ENCODE data around the gene LAMA3. TPM values are rescaled to one million over a fixed set of nuclear protein-coding genes. Genes with fewer than 3 reads are reported as not detected.
A peak's percentile ranks its signal among the peaks of the same experiment; 100 is the strongest.

The LAMA3 gene
- total and polyA plus RNA-seq, 9 donors = 2.3 to 8.7 (median 3.6) TPM

DNA sequence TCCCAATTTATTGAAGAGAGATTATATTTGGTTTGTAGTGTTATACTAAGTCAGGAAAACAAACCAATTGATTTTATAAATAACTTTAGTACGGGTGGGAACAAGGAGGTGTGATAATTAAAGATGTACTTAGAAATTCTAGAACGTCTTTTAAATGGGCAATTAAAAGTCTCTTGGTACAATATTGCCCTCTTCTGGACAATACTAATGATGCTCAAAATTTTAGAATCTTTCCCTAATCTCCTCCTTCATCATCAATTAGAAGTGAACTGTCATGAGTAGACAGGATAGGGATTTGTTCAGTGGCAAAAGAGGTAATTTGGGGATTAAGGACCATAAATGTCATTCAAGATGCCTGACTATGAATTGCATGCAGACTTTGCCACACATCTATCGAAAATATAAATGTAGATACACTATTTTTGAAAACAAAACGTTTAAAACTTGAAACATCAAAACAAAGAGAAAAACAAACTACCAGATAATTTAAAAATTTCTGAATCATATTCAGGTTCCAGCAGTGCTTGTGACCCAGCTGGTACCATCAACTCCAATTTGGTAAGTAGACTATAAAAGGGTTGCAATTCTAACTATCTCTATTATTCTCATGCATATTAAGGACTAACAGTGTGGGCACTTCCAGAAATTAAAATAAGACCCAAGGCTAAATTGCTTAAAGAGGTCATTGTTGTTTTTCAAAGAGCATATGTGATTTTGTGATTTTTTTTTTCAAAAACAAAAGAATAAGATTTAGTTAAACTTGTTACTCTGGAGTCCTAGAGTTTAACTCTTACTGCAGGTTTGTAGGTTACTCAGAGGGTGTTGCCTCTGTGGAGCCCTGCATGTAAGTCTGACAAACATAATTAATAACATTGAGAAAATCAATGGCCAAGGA lies 123.5 kb downstream of the LAMA3 start:
- DNase-seq = peak; percentile 31

DNA sequence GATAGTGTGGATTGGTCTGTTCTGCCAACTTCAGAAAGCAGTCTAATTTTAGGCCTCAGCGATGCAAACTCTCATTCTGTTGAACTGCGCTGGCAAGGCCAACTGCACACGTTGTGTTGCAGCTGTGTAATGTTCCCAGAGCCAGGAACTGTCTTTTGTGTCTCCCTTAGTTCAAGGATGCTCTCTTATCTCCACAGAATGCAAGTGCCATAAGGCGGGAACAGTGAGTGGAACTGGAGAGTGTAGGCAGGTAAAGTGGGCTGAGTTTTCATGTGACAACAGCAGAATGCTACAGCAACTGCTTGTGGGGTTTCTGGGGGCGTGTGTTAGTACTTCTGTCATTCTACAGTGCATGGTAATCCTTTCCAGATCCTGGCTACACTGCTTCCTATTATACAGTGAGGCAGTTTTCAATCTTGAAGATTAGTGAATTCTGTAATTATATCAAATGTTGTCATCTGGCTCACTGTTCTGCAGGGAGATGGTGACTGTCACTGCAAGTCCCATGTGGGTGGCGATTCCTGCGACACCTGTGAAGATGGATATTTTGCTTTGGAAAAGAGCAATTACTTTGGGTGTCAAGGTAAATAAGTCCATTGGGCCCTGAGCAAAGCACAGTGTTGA lies 125.8 kb downstream of the LAMA3 start:
- Histone ChIP-seq H3K9me3 (replicated peaks; ENCODE audit: control insufficient read depth, low read depth, low read length) (no peaks in the 10 kb centered on the region), H3K4me3 (ENCODE audit: low read length) (no peak overlapping the region), H3K36me3 (ENCODE audit: control insufficient read depth, insufficient read depth, low read length) (no peaks in the 10 kb centered on the region), H3K27ac (ENCODE audit: low read length) (no peak overlapping the region), H3K4me1 (ENCODE audit: control insufficient read depth, insufficient read depth, low read length) (no peaks in the 10 kb centered on the region), H3K27me3 (ENCODE audit: control insufficient read depth, insufficient read depth, low read length) (no peaks in the 10 kb centered on the region)
- DNase-seq = no peak
- 77% methylated on average over 5 of the region's 7 CpGs for WGBS (ENCODE audit: insufficient coverage)

More for the DNA sequence above, 123.5 kb downstream of the LAMA3 start:
- Histone ChIP-seq H3K4me3 (ENCODE audit: low read length) (no peak overlapping the region), H3K27ac (ENCODE audit: low read length) (no peak overlapping the region), H3K9me3 (replicated peaks; ENCODE audit: control insufficient read depth, low read depth, low read length) (no peaks in the 10 kb centered on the region), H3K27me3 (ENCODE audit: control insufficient read depth, insufficient read depth, low read length) (no peaks in the 10 kb centered on the region), H3K36me3 (ENCODE audit: control insufficient read depth, insufficient read depth, low read length) (no peaks in the 10 kb centered on the region), H3K4me1 (ENCODE audit: control insufficient read depth, insufficient read depth, low read length) (no peaks in the 10 kb centered on the region)
- WGBS (ENCODE audit: insufficient coverage) = no CpG with 5 or more reads among the region's 4 CpGs

DNA sequence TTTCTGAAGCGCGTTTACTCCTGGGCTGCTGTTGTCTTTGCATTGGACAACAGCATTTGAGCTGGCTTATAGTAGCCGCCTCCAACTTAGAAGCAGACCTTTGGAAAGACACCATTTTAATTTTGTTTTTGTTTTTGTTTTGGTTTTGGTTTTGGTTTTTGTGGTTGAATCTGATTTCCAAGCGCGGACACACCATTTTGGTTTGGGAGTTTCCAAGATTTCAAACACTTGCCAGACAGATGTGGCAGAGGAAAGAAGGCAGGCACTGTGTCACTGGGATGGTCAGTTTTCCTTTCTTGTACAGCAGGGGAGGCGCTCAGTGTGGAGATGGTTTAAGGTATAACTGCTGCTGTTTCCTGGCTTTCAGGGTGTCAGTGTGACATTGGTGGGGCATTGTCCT lies 126.8 kb downstream of the LAMA3 start:
- Histone ChIP-seq H3K9me3 (replicated peaks; ENCODE audit: control insufficient read depth, low read depth, low read length) (no peaks in the 10 kb centered on the region), H3K27ac (ENCODE audit: low read length) (no peak overlapping the region), H3K36me3 (ENCODE audit: control insufficient read depth, insufficient read depth, low read length) (no peaks in the 10 kb centered on the region), H3K27me3 (ENCODE audit: control insufficient read depth, insufficient read depth, low read length) (no peaks in the 10 kb centered on the region), H3K4me1 (ENCODE audit: control insufficient read depth, insufficient read depth, low read length) (no peaks in the 10 kb centered on the region), H3K4me3 (ENCODE audit: low read length) (no peak overlapping the region)
- 94% methylated on average over 4 of the region's 6 CpGs for WGBS (ENCODE audit: insufficient coverage)
- no peak for DNase-seq

DNA sequence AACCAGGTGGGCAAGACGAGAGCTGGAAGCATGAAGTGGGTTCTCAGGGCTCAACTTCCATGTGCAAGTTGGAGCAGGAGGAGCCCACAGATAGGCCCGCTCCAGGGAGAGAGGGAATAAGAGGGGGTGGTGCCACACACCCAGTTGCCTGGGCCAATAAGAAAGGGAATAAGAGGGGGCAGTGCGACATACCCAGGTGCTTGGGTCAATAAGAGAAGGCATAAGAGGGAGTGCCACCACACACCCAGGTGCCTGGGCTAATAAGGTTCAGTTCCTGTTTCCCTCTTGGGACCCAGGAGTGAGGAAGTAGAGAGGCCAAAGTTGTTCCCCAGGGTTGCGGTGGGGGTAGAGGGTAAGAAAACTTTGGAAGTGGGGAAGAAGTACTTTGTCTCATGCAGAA lies 127.5 kb downstream of the LAMA3 start:
- Histone ChIP-seq H3K4me1 (ENCODE audit: control insufficient read depth, insufficient read depth, low read length) (no peaks in the 10 kb centered on the region), H3K9me3 (replicated peaks; ENCODE audit: control insufficient read depth, low read depth, low read length) (no peaks in the 10 kb centered on the region), H3K36me3 (ENCODE audit: control insufficient read depth, insufficient read depth, low read length) (no peaks in the 10 kb centered on the region), H3K4me3 (ENCODE audit: low read length) (no peak overlapping the region), H3K27me3 (ENCODE audit: control insufficient read depth, insufficient read depth, low read length) (no peaks in the 10 kb centered on the region), H3K27ac (ENCODE audit: low read length) (no peak overlapping the region)
- WGBS (ENCODE audit: insufficient coverage) = 77% methylated on average over 3 of the region's 4 CpGs
- DNase-seq = no peak

DNA sequence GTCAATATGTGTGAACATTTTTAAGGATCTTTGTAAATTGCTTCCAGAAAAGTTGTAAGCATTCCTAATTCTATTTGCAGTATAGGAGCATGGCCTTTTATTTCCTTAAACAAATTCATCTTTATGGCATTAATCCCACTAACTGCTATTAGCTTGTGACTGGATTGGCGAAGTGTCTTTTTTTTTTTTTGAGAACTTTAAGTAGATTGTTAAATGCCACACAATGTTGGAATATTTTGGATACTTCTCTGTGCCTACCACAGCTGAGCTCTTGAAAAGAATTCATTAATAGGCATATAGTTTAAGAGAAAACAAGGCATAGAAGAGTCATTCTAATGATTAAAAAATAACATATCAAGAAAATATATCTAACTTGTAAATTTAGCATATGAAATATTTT lies 129.7 kb downstream of the LAMA3 start:
- Histone ChIP-seq H3K27me3 (ENCODE audit: control insufficient read depth, insufficient read depth, low read length) (no peaks in the 10 kb centered on the region), H3K9me3 (replicated peaks; ENCODE audit: control insufficient read depth, low read depth, low read length) (no peaks in the 10 kb centered on the region), H3K27ac (ENCODE audit: low read length) (no peak overlapping the region), H3K36me3 (ENCODE audit: control insufficient read depth, insufficient read depth, low read length) (no peaks in the 10 kb centered on the region), H3K4me3 (ENCODE audit: low read length) (no peak overlapping the region), H3K4me1 (ENCODE audit: control insufficient read depth, insufficient read depth, low read length) (no peaks in the 10 kb centered on the region)
- no CpG with 5 or more reads among the region's 1 CpG for WGBS (ENCODE audit: insufficient coverage)
- DNase-seq = no peak

DNA sequence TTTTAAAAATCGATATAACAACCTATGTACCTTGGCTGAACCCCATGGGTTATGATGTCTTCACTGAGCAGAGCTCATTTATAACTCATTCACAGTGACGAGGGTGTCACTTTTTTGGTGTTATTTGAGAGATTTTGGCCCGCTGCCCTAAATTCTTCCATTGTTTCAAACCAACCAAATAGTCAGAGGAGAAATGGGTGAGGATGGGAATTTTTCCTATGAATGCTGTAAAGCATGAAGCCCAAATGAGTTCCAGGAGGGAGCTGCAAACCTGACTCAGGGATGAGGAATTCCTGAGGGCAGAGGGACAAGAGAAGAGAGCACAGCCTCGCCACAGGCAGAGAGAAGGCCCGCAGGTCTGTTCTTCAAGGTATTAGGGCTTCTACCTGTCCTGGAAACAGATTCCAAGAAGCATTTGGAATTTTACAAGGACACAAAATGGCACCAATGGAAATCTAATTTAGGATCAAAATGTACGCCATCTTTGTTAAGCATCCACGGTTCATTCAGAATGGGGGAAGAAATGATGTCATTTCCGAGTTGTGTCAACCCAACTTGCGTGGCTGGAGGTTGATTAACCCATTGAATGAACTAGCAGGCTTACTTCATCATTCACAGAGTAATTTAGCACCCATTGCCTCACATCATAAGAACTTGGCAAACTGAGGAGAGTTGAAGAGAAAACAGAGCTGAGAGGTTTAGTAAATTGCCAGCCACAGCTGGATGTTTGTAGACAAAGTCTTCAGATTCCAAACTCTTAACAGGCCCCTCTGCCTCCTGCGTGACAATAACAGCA lies 133.5 kb downstream of the LAMA3 start:
- Histone ChIP-seq H3K9me3 (replicated peaks; ENCODE audit: control insufficient read depth, low read depth, low read length) (no peaks in the 10 kb centered on the region), H3K36me3 (ENCODE audit: control insufficient read depth, insufficient read depth, low read length) (no peaks in the 10 kb centered on the region), H3K27me3 (ENCODE audit: control insufficient read depth, insufficient read depth, low read length) (no peaks in the 10 kb centered on the region), H3K4me3 (ENCODE audit: low read length) (no peak overlapping the region), H3K27ac (ENCODE audit: low read length) (no peak overlapping the region), H3K4me1 (ENCODE audit: control insufficient read depth, insufficient read depth, low read length) (no peaks in the 10 kb centered on the region)
- 75% methylated on average over 2 of the region's 10 CpGs for WGBS (ENCODE audit: insufficient coverage)
- no peak for DNase-seq

DNA sequence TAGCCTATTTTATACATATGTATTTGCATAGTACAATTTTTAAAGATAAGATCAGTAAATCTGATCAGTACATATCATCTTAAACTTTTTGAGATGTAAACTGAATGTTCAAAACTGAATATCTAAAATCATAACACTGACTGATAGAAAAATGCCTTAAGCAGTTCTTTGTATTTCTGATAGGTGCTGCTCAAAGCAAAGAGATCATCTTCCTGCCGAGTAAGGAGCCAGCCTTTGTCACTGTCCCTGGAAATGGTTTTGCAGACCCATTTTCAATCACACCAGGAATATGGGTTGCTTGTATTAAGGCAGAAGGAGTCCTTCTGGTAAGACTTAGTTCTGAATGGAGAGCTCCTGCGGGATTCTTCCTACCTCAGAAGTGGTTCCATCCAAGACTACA lies 135.0 kb downstream of the LAMA3 start:
- no peak for DNase-seq
- H3K27ac ChIP-seq (ENCODE audit: low read length) = no peak overlapping the region
- WGBS (ENCODE audit: insufficient coverage) = no CpG with 5 or more reads among the region's 2 CpGs
- no peaks in the 10 kb centered on the region for H3K36me3 ChIP-seq (ENCODE audit: control insufficient read depth, insufficient read depth, low read length)
- H3K27me3 ChIP-seq (ENCODE audit: control insufficient read depth, insufficient read depth, low read length) = no peaks in the 10 kb centered on the region
- no peaks in the 10 kb centered on the region for H3K4me1 ChIP-seq (ENCODE audit: control insufficient read depth, insufficient read depth, low read length)
- no peaks in the 10 kb centered on the region for H3K9me3 ChIP-seq (replicated peaks; ENCODE audit: control insufficient read depth, low read depth, low read length)
- H3K4me3 ChIP-seq (ENCODE audit: low read length) = no peak overlapping the region

DNA sequence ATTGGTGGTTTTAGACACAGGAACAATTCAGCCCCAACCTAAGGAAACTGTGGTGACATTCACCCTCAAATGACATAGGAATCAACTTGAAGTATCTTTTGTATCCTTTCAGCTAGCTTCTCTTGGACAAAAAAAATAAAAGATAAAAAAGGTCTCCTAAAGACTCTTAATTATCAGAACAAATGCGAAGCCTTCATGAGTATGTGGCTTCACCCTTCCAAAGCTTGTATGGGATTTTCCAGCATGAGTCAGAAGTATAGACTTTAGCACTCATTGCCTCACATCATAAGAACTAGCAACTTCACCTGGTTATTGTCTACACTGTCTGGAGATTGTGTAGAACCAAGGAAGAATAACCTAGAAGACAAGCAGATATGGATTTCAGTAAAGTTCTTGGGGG lies 135.4 kb downstream of the LAMA3 start:
- Histone ChIP-seq H3K27me3 (ENCODE audit: control insufficient read depth, insufficient read depth, low read length) (no peaks in the 10 kb centered on the region), H3K36me3 (ENCODE audit: control insufficient read depth, insufficient read depth, low read length) (no peaks in the 10 kb centered on the region), H3K4me1 (ENCODE audit: control insufficient read depth, insufficient read depth, low read length) (no peaks in the 10 kb centered on the region), H3K4me3 (ENCODE audit: low read length) (no peak overlapping the region), H3K9me3 (replicated peaks; ENCODE audit: control insufficient read depth, low read depth, low read length) (no peaks in the 10 kb centered on the region), H3K27ac (ENCODE audit: low read length) (no peak overlapping the region)
- WGBS (ENCODE audit: insufficient coverage) = no CpG with 5 or more reads among the region's 1 CpG
- no peak for DNase-seq

DNA sequence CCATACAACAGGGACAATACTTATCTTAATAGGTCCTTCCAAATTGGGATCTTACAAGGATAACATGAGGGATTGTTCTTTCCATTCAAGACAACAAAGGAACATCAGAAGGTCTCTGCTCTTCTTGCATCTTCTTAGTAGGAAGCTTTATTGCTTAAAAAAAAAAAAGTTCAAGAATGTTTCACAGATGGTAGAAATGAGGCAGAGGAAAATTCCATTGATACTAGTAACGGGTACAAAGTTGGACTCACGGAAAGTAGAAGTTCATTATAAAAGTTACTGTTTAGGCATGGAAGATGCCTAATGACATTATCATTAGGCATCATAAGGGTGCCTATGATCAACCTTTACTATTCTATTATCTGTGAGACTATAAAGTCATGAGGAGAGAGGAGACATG lies 136.2 kb downstream of the LAMA3 start:
- Histone ChIP-seq H3K27me3 (ENCODE audit: control insufficient read depth, insufficient read depth, low read length) (no peaks in the 10 kb centered on the region), H3K27ac (ENCODE audit: low read length) (no peak overlapping the region), H3K4me1 (ENCODE audit: control insufficient read depth, insufficient read depth, low read length) (no peaks in the 10 kb centered on the region), H3K4me3 (ENCODE audit: low read length) (no peak overlapping the region), H3K9me3 (replicated peaks; ENCODE audit: control insufficient read depth, low read depth, low read length) (no peaks in the 10 kb centered on the region), H3K36me3 (ENCODE audit: control insufficient read depth, insufficient read depth, low read length) (no peaks in the 10 kb centered on the region)
- no peak for DNase-seq
- no CpG with 5 or more reads among the region's 2 CpGs for WGBS (ENCODE audit: insufficient coverage)

DNA sequence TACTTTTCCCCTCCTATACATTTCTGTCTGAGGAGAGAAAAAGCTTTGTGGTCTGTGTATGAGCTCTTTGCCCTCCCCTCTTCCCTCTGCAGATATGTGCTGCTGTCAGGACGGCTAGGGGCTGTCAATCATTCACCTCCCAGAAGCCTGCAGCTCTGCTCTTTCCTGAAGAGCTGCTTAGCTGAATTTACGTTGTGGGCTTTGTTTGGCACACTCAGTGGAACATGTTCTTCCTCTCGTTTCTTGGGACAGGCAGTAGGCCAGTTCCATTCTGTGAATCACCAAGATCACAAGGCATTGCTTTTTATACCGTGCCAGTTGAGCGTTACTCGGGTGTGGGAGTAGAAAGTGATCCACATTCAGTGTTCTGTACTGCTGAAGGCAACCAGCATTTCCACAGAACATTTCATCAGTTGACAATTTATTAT lies 136.7 kb downstream of the LAMA3 start:
- 25% methylated on average over 2 of the region's 6 CpGs for WGBS (ENCODE audit: insufficient coverage)
- Histone ChIP-seq H3K4me3 (ENCODE audit: low read length) (no peak overlapping the region), H3K27me3 (ENCODE audit: control insufficient read depth, insufficient read depth, low read length) (no peaks in the 10 kb centered on the region), H3K4me1 (ENCODE audit: control insufficient read depth, insufficient read depth, low read length) (no peaks in the 10 kb centered on the region), H3K9me3 (replicated peaks; ENCODE audit: control insufficient read depth, low read depth, low read length) (no peaks in the 10 kb centered on the region), H3K36me3 (ENCODE audit: control insufficient read depth, insufficient read depth, low read length) (no peaks in the 10 kb centered on the region), H3K27ac (ENCODE audit: low read length) (no peak overlapping the region)
- DNase-seq = peak; percentile 89
